G401 (cell line): ENCODE results near the gene MAGEA6. TPM values are rescaled to one million over a fixed set of nuclear protein-coding genes. Genes with fewer than 3 reads are reported as not detected.
"Not testable (repeated sequence)": the region's sequence is repeated elsewhere in the genome, so short reads cannot be mapped to it uniquely, and the experiment has no call there.

Source experiments
- DNase-seq: peaks from one replicate; pipeline ENCODE4 v3.0.0-alpha.2; 2015; ENCODE audit warnings: low spot score
- in situ Hi-C: cut with HindIII; loops from 2 replicates; pipeline ENCODE4 v1.10.0; 2016; ENCODE audit warnings: low sequenced_read_pairs, mixed read lengths
- total RNA-seq: library from RNA; depleted of rRNA; stranded (reverse); fragments of >200 nt; shearing (Covaris generic); gene quantifications from 2 replicates; pipeline ENCODE4 v1.2.3, GENCODE V29; 2014; rRNA removed

MAGEA6 gene
- total RNA-seq, 1 experiment from 2014 or later: not detected

DNA sequence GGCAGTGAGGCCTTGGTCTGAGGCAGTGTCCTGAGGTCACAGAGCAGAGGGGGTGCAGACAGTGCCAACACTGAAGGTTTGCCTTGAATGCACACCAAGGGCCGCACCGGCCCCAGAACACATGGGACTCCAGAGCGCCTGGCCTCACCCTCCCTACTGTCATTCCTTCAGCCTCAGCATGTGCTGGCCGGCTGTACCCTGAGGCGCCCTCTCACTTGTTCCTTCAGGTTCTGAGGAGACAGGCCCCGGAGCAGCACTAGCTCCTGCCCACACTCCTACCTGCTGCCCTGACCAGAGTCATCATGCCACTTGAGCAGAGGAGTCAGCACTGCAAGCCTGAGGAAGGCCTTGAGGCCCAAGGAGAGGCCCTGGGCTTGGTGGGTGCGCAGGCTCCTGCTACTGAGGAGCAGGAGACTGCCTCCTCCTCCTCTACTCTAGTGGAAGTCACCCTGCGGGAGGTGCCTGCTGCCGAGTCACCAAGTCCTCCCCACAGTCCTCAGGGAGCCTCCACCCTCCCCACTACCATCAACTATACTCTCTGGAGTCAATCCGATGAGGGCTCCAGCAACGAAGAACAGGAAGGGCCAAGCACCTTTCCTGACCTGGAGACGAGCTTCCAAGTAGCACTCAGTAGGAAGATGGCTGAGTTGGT, 33.5 kb downstream of the MAGEA6 start:
- no peak for DNase-seq
- in situ Hi-C loops: no loop called here

- DNase-seq: no peak
- in situ Hi-C loops: no loop called here
These were observed 34.4 kb downstream of the MAGEA6 start for GRCh38 chrX:152735101-152735500.

- DNase-seq, in situ Hi-C loops: not testable (repeated sequence)
These were observed 35.2 kb downstream of the MAGEA6 start for GRCh38 chrX:152734143-152734858.

GRCh38 chrX:152733261-152733975, 36.1 kb downstream of the MAGEA6 start, which contains the start of the genes CSAG1 and MAGEA12:
Gene CSAG1 (minus strand): TSS chrX:152733721. CDS start chrX:152732460, 1,261 bp downstream.
Gene MAGEA12 (plus strand): TSS chrX:152733757. CDS start chrX:152736162, 2,405 bp downstream.
- DNase-seq: no peak
- in situ Hi-C loops: no loop called here

- DNase-seq: no peak
- in situ Hi-C loops: no loop called here
These were observed 44.1 kb downstream of the MAGEA6 start for GRCh38 chrX:152725409-152725808.

Other genes with a start within 250 kb of the MAGEA6 start
- not detected in 2 replicates for gene GABRQ, start 131.8 kb downstream of the MAGEA6 start, total RNA-seq
- not detected in 2 replicates for gene MAGEA3, start 70.9 kb downstream of the MAGEA6 start, total RNA-seq
- not detected in 2 replicates for gene CSAG2, start 60.4 kb downstream of the MAGEA6 start, total RNA-seq
- not detected in 2 replicates for gene MAGEA2B, start 55.1 kb downstream of the MAGEA6 start, total RNA-seq
- gene CSAG1, start 36.0 kb downstream of the MAGEA6 start, total RNA-seq: not detected in 2 replicates
- gene MAGEA12, start 35.9 kb downstream of the MAGEA6 start, total RNA-seq: not detected in 2 replicates
- gene MAGEA2, start 15.8 kb downstream of the MAGEA6 start, total RNA-seq: not detected in 2 replicates
- not detected in 2 replicates for gene CSAG3, start 10.5 kb downstream of the MAGEA6 start, total RNA-seq
- 54.3 and 74.9 TPM in 2 replicates for gene CETN2, start 61.1 kb upstream of the MAGEA6 start, total RNA-seq
- gene NSDHL, start 61.4 kb upstream of the MAGEA6 start, total RNA-seq: 30.1 and 31.2 TPM in 2 replicates
- 0.43 TPM in 1 of 2 replicates, not detected in the other for gene ZNF185, start 128.4 kb upstream of the MAGEA6 start, total RNA-seq
- not detected in 2 replicates for gene PNMA5, start 224.4 kb upstream of the MAGEA6 start, total RNA-seq